CD4-positive, alpha-beta T cell treated with Interleukin-6 at 100 ng/mL for 8 hours (primary cell): ENCODE data around the gene VASN.

ENCODE experiments used
- DNase-seq: peaks from one replicate; pipeline ENCODE4 v3.0.0-alpha.2; 2020; ENCODE audit warnings: mixed read lengths, low spot score

The VASN gene

DNA sequence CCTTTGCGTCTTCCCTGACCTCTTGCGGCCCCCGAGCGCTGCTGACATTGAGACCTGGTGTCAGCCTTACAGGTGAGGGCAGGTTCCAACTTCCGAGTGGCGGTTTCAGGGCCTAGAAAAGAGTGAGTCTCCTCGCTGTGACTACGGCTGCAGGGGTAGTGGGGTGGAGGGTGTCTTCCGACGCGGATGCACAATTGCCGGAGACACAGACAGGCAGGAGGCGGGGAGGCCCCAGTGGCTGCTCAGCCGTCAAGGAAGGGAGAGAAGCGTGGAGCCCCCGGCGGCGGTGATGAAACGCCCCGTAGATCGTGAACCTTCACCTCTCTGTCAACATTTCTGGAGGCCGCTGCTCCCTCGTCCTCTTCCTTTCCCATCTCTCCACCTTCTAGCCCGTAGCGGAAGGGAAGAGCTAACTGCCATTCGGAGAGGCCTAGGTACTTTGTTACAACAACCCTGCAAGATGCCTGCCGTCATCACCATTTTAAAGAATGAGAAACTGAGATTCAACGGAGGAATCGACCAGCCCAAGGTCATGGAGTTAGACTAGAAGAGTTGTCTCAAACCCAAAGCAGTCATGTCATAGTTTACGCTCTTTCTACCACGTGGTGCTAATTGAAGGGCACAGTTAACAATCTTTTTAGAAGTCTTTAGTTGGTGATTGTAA is 54.5 kb downstream of the VASN start:
- no peak for DNase-seq

DNA sequence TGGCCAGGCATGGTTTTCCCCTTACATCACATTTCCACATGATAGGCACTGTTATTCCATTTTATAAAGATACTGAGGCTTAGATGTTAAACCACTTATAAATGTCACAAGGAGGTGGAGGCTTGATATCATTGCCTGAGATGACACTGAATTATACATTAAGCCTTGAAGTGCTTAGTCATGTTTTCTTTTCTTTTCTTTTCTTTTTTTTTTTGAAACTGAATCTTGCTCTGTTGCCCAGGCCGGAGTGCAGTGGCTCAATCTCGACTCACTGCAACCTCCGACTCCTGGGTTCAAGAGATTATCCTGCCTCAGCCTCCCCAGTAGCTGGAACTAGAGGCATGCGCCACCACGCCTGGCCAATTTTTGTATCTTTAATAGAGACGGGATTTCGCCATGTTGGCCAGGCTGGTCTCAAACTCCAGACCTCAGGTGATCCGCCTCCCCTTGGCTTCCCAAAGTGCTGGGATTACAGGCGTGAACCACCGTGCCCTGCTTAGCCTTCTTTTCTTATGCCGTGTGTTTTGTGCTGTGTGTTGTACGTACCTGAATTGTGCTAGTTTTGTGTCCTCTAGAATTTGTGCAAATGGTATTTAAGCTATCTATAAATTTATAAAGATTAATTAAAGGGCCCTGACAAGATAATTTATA is 55.2 kb downstream of the VASN start:
- DNase-seq, result no peak

DNA sequence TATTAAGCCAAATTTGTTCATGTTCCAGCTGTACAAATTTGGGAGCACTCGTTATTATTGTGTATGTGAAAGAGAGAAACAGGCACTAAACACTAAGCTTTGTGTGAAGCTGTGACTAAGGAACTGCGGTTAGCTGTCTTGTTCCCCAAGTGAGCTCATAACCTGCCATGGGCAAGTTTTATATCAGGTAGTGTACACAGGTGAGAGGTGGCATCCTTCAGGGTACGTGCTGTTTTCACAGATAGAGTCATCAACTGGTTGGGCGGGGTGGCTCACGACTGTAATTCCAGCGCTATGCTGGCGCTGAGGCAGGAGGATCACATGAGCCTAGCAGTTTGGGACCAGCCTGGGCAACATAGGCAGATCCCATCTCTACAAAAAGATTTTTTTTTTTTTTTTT is 56.9 kb downstream of the VASN start:
- no peak for DNase-seq

DNA sequence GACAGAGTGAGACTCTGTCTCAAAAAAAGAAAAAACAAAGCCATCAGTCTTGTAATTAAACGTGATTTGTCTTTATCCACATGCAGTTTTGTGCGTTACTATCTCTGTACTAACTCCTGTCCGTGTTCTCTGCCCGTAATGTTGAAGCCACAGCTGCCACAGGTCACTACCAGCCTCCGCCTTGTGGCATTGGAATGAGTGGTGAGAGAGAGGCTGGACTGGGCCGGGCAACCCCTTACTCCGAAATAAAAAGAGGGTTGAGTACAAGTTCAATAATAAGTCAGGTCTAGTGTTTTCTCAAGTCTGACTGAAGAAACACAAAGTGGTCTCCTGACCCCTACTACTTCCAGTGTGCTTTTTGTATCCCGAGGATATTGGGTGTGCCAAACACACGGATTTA is 59.4 kb downstream of the VASN start:
- no peak for DNase-seq
